Activated T-cell treated with anti-CD3 and anti-CD28 coated beads for 1 hour (primary cell): ENCODE data around the gene SDF2L1.

Source experiments
- DNase-seq: peaks from one replicate; pipeline ENCODE4 v3.0.0-alpha.2; 2020; ENCODE audit warnings: low read depth

The SDF2L1 gene

DNA sequence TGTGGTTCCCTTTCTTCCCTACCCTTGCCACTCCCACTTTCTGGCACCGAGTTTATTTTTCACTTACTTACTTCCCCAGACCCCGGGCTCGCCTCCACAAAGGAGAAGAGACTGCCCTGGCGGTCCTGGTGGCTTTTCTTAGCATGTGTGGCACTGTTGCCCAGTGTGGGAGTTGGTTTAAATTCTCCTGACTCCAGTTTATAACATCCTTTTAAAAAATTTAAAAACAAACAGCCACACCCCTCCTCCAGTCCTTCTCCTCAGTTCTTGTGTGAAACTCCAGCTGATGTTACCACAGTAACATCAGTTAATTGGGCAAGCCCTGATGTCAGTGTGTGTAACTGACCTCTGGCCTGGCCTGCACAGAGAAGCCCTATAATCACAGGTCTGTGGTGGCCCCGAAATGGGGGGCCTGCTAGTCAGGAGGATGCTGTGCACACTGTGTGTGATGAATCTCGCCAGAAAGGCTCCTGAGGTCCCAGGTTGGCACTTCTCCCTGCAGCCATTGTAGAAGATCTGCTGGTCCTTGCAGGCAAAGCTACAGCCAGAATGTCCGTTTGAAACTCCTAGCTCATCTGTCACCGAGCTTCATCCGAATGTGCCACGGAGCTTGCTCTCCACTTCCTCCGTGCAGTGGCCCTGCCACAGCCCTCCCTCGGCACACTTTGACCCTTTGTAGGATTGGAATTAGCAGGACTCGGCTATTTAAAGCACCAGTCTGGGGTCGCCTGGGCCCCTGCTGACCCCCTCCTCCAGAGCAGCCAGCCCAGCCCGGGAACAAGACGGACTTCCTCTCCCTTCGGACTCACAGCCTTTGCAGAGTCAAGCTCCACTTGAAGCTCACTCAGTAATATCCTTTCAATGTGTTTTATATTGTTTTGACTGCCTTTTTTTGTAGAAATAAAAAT lies 19.8 kb upstream of the SDF2L1 start:
- no peak for DNase-seq

DNA sequence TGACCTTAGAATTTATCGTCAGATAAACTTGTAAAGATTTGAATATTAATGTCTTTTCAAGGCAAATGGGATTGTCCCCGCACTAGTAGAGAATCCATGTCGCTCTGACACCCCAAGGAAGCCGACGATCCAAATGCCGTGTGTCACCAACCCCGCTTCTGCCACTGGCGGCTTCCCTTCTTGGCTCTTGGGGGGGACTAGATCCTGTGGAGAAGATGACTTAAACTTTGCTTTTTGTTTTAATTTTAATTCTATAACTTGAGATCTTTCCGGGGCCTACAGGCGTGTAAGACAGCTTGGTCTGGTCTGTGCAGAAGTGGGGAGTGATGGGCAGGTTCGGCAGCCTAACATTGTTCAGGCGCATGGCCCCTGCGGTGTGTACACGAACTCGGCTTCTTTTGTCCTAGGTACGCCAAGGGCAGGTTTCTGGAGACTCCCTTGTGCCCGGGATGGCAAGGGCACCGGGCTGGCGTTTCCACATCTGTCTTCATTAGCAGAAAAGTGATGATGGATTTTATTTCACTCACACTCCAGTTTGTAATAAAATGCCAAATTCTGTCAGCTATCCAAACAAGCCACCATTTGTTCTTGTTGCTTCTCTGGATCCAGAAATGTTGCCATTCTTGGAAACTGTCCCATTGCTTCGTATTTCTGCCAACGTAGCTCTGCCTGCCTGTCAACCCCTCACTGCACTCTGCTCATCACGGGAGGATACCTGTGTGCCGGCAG lies 19.0 kb upstream of the SDF2L1 start:
- DNase-seq, result no peak

DNA sequence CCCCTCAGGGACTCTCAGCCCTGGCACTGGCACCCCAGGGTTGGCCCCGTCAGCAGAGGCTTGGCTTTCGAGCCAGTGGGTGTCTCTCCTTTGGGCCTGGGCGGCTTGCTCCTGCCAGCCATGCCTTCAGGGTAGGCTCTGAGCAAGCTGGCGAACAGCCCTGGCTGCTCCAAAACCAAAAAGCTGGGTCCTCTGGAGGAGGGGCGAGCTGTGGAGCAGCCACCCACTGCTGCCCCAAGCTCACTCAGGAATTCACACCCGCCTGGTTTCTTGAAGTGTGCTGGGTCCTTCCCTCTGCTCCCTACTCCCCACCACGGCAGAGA lies 18.5 kb upstream of the SDF2L1 start:
- DNase-seq, result no peak

- DNase-seq, result peak; percentile 45
Measured at GRCh38 chr22:21624120-21624879, 17.8 kb upstream of the SDF2L1 start.

- no peak for DNase-seq
Measured at GRCh38 chr22:21624880-21625791, 17.0 kb upstream of the SDF2L1 start.

GRCh38 chr22:21626073-21626734 lies 15.9 kb upstream of the SDF2L1 start:
- no peak for DNase-seq

GRCh38 chr22:21626735-21627469 lies 15.2 kb upstream of the SDF2L1 start:
- no peak for DNase-seq

DNA sequence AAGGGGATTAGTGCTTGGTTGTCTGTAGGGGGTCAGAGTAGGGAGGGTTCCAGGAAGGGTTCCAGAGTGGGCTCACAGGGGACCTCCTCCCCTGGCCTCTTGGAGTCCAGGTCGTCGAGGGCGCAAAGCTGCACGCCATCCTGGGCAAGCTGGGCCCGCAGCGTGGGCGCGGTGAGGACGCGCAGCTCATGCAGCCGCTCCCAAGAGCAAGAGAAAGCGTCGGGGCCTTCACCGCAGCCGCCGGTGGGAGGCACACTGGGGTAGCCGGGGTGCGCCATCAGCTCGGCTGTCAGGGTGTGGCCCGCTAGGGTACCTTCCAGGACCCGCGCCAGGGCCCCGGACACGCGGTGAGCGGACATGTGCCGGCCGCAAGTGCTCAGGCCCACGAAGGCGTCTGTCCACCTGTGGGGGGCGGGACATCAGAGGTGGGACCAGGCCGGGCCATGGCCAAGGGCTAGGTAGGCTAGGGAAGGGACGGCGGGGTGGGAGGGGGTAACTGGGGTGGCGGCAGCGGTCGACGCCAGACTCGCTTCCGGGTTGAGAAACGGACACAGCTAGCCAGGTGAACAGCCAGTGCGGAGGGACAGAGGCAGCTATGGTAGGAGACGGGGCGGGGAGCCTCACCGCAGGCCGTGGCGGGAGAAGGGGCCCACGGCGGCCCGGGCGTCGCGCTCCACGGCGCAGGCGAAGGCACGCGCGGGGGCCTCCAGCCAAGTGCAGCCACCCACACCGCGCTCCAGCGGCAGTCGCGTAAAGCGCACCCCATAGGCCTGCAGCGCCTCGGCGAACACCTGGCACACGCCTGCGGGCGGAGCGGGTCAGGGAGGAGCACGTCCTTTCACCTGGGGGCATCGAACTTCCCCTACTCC lies 13.5 kb upstream of the SDF2L1 start:
- no peak for DNase-seq

DNA sequence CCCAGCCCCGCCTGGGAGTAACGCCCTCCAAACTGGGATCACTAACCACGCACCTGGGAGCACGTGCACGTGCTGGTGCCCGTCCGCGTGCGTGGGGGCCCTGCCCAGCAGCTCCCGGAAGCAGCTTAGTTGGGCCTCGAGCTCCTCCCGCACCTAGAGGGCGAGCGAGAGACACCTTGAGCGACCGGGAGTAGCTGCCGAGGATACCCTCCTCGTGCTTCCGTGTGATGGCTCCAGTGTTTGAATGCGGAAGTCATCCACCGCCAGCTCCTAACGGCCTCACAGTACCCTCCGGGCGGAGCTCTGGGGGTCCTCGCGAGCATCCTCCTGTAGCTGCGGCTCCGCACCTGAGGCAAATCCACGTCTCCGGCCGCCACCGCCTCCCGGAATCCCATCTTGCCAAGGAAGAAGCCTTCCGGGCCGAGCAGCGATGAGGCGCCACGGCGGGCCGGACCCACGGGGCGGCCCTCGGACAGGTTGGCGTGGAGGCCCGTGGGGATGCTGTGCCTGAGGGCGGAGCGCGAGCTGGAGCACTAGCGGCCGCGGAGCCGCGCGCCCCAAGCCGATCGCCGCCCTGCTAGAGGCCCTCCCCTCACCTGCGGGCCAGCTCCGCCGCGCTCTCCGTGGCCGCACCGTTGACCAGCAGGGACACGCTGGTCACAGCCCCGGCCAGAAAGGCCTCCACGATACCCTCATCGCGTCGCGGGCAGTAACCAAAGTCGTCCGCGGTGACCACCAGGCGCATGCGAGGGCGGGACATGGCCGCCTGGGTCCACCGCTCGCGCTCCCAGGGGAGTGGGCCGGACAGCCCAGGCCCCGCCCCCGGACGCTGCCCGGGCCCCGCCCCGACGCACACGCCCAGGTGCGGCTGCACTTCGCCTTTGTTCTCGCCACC lies 12.6 kb upstream of the SDF2L1 start, which contains the start of gene YDJC:
Gene YDJC (minus strand): TSS at position 768 of the 895 bp plus-strand sequence. CDS start 8 bp downstream, at position 760.
- DNase-seq, result peak; percentile 95

- no peak for DNase-seq
Measured at GRCh38 chr22:21631025-21631424, 11.1 kb upstream of the SDF2L1 start.

DNA sequence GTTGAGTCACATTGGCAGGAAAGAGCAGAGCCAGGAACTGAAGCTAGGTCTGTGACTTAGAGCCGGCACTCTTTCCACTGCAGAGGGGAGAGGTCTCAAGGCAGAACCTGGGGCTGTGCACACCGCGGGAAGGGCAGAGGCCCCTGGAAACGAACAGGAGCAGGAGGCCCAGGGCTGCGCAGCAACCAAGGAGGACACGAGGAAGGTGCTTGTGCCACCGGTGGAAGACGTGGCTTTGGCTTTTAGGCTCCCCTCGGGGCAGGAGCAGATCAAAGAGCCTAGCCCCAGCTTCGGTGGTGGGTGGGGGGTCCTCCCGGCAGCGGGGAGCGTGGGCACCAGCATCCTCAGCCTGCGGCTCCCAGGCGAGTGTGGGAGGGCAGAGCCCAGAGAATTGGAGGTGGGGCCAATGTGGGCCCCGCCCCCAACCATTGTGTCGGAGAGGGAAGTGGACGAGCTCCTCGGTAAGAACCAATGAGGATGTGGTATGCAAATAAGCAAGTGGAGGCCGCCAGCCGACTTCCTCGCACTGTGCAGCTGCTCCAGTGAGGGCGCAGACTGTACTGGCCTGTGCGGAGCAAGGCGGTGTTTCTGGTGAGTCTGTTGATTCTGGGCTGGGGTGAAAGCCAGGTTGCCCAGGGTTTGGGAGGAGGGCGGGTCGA lies 9.7 kb upstream of the SDF2L1 start, which contains the start of gene CCDC116:
Gene CCDC116 (plus strand): TSS at position 524 of the 659 bp plus-strand sequence. CDS start 422 bp downstream, outside the sequence.
- peak; percentile 37 for DNase-seq

DNA sequence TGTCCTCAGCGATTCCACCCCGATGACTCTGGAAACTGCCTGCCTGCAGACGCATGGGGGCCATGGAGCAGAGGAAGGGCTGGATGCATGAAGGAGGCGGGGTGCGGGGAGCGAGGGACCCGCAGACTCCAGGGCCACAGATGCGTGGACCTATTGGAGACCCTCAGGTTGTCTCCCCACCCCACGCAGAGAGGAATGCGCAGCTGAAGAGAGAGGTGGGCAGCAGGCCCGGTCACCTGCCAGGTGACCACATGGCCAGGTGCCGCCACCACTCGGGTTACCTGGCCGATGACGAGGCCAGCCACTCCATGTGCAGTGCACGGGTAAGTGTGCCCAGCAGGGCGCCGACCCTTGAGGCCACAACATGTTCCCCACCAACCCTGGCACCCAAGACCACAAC lies 9.2 kb upstream of the SDF2L1 start:
- DNase-seq, result no peak

DNA sequence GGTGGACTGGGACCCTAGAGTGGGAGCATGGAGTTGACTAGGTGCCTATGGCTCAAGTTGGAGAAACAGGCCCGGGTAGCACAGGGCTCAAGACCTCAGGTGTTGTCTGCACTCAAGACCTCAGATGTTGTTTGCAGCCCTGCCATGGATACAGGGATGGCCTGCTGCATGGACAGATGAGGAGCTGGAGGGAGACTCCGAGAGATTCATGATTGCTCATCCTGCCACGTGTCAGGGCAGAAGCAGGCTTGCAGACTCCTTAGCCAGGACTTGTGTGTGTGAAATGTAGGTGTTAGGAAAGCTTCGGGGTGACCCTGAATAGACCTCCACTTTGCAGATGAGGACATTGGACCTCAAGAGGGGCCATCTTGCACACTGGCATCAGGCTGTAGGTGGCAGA lies 8.6 kb upstream of the SDF2L1 start:
- DNase-seq, result no peak

DNA sequence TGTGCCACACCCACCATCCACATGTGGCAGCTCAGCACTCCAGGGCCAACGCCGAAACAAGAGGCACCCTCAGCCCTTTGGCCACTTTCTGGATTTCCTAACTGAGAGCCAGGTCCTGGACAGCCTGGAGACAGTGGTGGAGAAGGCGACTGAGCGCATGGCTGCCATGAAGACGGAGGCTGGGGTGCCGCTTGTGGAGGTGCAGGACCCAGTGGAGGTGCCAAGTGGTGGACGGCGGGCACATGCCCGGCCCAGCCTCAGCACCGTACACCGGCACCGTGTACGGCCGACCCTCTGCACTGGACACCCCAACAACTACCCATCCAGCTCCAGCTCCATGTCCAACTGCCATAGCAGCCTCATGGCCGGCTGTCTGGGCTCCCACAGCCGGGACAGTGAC lies 8.0 kb upstream of the SDF2L1 start:
- DNase-seq, result no peak

- no peak for DNase-seq
Measured at GRCh38 chr22:21634844-21635243, 7.3 kb upstream of the SDF2L1 start.

- DNase-seq, result no peak
Measured at GRCh38 chr22:21635771-21636510, 6.2 kb upstream of the SDF2L1 start.
